Activated T-cell treated with anti-CD3 and anti-CD28 coated beads for 4 hours (primary cell): ENCODE results near the gene CCR2.
"Not testable (repeated sequence)": the region's sequence is repeated elsewhere in the genome, so short reads cannot be mapped to it uniquely, and the experiment has no call there.

ENCODE experiments used
- DNase-seq: peaks from one replicate; pipeline ENCODE4 v3.0.0-alpha.2; 2020

The CCR2 gene

GRCh38 chr3:46381625-46382024 is 27.7 kb downstream of the CCR2 start:
- no peak for DNase-seq

GRCh38 chr3:46383211-46383950 is 29.5 kb downstream of the CCR2 start:
- DNase-seq = no peak

GRCh38 chr3:46383951-46384330 is 30.0 kb downstream of the CCR2 start:
- no peak for DNase-seq

DNA sequence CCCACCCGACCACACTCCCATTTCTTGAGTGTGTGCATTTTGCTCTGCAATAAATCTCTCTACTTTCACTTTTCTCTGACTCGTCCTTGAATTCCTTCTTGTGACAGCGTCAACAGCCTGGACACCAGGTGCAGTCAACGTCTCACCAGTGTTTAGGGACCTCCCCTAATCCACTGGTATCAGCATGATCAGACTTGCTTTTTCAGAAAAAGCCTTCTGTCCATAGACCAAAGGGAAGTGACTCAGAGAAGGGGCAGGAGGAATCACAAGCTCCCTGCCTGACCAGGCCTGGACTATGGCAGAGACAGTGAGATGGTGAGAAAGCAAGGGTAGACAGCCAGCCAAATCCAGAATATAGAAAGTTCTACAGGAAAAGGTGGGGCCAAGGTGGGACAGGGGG is 32.3 kb downstream of the CCR2 start:
- DNase-seq = no peak

GRCh38 chr3:46388847-46389246 is 34.9 kb downstream of the CCR2 start:
- not testable (repeated sequence) for DNase-seq

DNA sequence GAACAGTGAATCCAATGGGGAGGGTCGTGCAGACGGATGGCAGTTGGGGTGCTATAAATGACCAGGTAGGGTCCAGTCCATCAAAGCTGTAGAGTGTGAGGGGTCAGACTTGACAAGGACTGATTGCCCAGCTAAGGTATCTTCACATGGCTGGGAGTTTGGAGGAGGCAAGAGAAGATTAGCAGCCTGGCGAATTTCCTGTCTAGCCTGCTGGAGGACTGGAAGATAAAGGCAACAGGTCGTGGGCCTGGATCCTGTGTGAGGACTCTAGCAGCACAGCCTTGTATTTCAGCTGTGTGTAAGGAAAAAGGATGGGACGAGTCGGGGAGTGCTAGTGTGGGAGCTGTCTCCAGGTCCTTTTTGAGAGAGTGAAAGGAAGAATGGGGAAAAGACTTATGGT is 35.4 kb downstream of the CCR2 start:
- DNase-seq = no peak

- not testable (repeated sequence) for DNase-seq
Measured at GRCh38 chr3:46391526-46391925, 37.6 kb downstream of the CCR2 start.

GRCh38 chr3:46393011-46393410 is 39.1 kb downstream of the CCR2 start:
- DNase-seq = no peak

- DNase-seq = no peak
Measured at GRCh38 chr3:46393554-46394434, 39.9 kb downstream of the CCR2 start.

GRCh38 chr3:46395210-46395661 is 41.3 kb downstream of the CCR2 start:
- no peak for DNase-seq

GRCh38 chr3:46395766-46396530 is 42.0 kb downstream of the CCR2 start:
- no peak for DNase-seq

DNA sequence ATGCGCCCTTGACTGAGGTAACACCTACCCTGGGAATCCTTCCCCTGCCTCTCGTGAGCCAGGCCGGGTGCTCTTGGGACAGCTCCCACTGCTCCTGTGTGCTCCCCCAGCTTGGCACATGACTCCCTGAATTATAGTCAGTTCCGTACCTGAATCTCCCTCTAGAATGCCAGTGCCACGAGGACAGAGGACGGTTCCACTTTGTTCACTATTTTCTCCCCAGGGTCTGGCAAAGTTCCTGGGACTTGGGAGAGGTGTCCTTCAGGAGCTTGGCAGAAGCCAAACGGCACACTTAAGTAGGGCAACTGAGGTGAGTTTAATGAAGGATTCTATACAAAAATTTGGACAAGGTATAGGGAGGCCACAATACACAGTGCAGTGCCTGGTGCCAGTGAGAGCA is 43.2 kb downstream of the CCR2 start:
- DNase-seq = no peak

DNA sequence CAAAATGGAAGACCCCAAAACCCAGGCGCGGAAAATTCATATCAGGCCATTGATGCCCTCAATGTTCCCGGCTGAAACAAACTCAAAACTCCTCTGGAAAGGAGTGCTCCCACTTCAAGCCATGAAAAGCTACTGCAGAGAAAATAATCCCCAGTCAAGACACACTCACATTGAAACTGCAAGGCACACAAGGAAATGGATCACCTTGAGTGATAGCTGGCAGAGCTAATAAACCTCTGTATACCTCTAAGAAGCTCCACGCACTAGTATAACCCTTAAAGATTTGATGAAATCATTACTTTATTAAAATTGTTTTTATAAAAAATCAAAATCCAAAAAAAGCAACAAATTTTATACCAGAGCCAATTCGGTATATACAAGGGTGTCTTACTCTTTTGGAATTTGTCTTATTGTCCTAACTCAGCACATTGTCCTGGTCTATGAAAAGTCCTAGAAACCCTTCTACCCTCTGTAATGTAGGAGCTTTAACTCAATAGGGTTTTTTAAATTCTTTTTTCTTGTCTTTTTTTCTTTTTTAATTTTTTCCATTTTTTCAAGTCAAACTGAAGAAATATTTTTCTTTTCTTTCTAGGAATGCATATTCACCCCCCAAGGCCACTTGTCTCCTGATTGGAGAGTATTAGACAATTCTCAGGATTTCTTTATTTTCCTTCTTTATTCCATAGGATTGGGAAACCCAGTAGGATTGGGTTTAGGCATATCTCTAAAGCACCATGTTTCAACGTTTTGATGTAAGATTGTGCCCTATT is 44.5 kb downstream of the CCR2 start:
- DNase-seq = no peak

DNA sequence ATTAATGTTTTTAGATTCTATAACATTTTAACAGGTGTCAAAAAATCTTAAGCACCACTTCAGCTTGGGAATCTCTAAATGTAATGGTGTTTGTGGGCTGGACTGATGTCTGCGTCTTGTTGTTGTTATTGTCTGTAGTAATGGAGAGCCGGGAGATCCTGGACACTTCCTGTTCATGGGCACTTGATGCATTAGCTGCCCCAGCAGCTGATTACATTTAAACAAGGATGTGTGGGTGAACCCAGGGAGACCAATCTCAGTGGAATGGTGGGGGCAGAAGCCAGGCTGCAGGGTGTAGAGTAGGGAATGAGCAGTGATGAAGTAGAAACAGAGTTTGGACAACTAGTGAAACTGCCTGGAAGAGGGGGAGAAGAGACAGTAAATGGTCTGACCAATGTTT is 45.2 kb downstream of the CCR2 start:
- no peak for DNase-seq

GRCh38 chr3:46399557-46399956 is 45.6 kb downstream of the CCR2 start:
- DNase-seq = no peak

- DNase-seq = no peak
Measured at GRCh38 chr3:46400000-46400734, 46.3 kb downstream of the CCR2 start.

GRCh38 chr3:46400846-46401245 is 46.9 kb downstream of the CCR2 start:
- DNase-seq = no peak

- DNase-seq = no peak
Measured at GRCh38 chr3:46401579-46401978, 47.7 kb downstream of the CCR2 start.

DNA sequence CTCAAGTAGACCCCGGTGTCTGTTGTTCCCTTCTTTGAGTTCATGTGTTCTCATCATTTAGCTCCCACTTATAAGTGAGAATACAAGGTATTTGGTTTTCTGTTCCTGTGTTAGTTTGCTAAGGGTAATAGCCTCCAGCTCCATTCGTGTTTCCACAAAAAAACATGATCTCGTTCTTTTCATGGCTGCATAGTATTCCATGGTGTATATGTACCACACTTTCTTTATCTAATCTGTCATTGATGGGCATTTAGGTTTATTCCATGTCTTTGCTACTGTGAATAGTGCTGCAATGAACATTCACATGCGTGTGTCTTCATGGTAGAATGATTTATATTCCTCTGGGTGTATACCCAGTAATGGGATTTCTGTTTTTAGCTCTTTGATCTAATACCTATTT is 49.0 kb downstream of the CCR2 start:
- not testable (repeated sequence) for DNase-seq

DNA sequence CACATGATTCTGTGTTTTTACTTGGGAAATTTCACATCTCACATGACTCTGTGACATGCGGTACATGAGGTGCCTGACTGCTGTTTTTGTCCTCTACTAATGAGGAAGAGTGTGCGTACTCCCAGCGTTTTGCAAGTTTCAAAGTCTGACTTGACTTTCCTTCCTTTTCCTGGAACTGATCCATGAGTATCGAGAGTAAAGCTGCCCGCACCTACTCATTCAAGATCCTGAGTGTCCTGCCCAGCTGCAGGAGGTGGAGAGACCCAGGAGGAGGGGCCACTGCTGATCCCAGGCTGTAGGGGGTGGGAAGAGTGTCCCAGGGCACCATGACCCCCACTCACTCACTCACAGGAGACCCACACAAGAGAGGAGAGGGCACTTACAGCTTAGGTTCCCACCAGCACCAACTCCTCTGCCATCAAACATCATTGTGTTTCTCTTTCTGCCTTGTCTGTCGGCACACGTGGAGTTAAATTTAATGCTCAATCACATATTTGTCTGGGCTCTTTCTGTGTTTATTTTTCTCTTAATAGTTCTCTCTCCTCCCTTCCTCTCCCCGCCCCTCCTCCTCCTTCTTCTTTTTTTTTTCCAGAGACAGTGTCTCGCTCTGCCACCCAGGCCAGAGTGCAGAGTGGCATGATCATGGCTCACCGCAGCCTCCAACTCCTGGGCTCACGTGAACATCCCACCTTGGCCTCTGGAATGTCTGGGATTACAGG is 51.5 kb downstream of the CCR2 start:
- DNase-seq = no peak

DNA sequence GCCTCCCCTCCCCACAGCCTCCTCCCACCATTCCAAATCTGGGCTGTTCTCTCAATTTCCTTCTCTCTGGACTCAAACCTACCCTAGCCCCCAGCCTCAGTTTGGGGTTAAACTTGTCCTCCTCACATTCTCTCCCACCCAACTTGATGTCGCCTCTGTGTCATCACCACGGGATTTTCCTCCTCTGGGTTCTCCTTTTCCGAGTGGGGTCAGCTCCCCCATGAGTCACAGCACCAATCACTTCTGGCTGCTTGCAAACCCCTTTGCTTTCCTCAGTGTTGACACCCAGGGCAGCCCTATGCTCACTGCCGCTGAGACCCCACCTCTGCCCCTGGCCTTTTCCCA is 52.5 kb downstream of the CCR2 start:
- DNase-seq = no peak
